Activated naive CD8-positive, alpha-beta T cell treated with anti-CD3 and anti-CD28 coated beads for 36 hours (primary cell): Measurements from ENCODE around the gene DNAH2. TPM values are rescaled to one million over a fixed set of nuclear protein-coding genes. Genes with fewer than 3 reads are reported as not detected.

Experiments
- DNase-seq: peaks from one replicate; pipeline ENCODE4 v3.0.0; 2021
- H3K27ac Mint-ChIP-seq: one replicate; pipeline ENCODE4 v1.8.0; 2022; ENCODE audit warnings: mild to moderate bottlenecking, moderate library complexity, mixed read lengths
- H3K27me3 Mint-ChIP-seq: one replicate; pipeline ENCODE4 v1.8.0; 2022; ENCODE audit warnings: mild to moderate bottlenecking, mixed read lengths
- H3K36me3 Mint-ChIP-seq: one replicate; pipeline ENCODE4 v1.8.0; 2021; ENCODE audit warnings: mild to moderate bottlenecking, mixed read lengths
- H3K4me1 Mint-ChIP-seq: one replicate; pipeline ENCODE4 v1.8.0; 2021; ENCODE audit warnings: mixed read lengths
- H3K4me3 Mint-ChIP-seq: one replicate; pipeline ENCODE4 v1.8.0; 2022; ENCODE audit warnings: mild to moderate bottlenecking, moderate library complexity, mixed read lengths
- H3K9me3 Mint-ChIP-seq: one replicate; pipeline ENCODE4 v1.8.0; 2022; ENCODE audit warnings: mixed read lengths
- total RNA-seq, 2 experiments: library from RNA; stranded (reverse); gene quantifications; one replicate each; pipeline ENCODE4 v1.2.3, GENCODE V29; 2021

Gene DNAH2
- total RNA-seq, 2 experiments from 2014 or later, result 0.04 to 0.14 TPM

DNA sequence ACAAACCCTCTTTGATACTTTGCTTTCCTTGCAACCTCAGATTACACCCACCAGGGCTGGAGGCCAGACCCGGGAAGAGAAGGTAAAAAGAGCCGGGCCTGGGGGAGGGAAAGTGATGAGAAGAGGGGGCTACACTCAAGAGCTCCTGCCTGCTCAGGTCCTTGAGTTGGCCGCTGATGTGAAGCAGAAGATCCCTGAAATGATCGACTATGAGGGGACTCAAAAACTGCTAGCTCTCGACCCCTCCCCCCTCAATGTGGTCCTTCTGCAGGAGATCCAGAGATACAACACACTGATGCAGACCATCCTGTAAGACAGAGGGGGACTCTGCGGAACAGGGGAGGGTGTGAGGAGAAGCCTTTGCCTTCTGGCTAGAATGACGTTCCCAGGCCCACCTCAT lies 113.7 kb downstream of the DNAH2 start:
- no peaks in the 10 kb centered on the region for H3K36me3 Mint-ChIP-seq
- no peaks in the 10 kb centered on the region for H3K9me3 Mint-ChIP-seq
- no peak overlapping the region for H3K27ac Mint-ChIP-seq
- DNase-seq, result no peak
- H3K4me1 Mint-ChIP-seq, result peaks cover 11% of the 10 kb centered on the region
- no peak overlapping the region for H3K4me3 Mint-ChIP-seq
- no peaks in the 10 kb centered on the region for H3K27me3 Mint-ChIP-seq

DNA sequence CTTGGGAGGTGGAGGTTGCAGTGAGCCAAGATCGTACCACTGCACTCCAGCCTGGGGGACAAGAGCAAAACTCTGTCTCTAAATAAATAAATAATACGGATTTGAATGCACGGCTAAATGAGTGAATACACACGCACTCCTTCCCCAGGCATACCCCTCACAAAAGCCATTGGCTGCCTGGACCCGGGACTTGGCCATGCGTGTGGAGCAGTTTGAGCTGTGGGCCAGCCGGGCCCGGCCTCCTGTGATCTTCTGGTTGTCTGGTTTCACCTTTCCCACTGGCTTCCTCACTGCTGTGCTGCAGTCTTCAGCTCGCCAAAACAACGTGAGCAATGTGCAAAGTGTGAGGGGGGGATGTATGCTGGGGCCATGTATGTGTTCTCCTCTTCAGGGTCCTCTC lies 114.9 kb downstream of the DNAH2 start:
- no peaks in the 10 kb centered on the region for H3K36me3 Mint-ChIP-seq
- H3K4me3 Mint-ChIP-seq, result no peak overlapping the region
- H3K27ac Mint-ChIP-seq, result no peak overlapping the region
- no peaks in the 10 kb centered on the region for H3K27me3 Mint-ChIP-seq
- no peaks in the 10 kb centered on the region for H3K9me3 Mint-ChIP-seq
- DNase-seq, result no peak
- peaks cover 22% of the 10 kb centered on the region for H3K4me1 Mint-ChIP-seq

DNA sequence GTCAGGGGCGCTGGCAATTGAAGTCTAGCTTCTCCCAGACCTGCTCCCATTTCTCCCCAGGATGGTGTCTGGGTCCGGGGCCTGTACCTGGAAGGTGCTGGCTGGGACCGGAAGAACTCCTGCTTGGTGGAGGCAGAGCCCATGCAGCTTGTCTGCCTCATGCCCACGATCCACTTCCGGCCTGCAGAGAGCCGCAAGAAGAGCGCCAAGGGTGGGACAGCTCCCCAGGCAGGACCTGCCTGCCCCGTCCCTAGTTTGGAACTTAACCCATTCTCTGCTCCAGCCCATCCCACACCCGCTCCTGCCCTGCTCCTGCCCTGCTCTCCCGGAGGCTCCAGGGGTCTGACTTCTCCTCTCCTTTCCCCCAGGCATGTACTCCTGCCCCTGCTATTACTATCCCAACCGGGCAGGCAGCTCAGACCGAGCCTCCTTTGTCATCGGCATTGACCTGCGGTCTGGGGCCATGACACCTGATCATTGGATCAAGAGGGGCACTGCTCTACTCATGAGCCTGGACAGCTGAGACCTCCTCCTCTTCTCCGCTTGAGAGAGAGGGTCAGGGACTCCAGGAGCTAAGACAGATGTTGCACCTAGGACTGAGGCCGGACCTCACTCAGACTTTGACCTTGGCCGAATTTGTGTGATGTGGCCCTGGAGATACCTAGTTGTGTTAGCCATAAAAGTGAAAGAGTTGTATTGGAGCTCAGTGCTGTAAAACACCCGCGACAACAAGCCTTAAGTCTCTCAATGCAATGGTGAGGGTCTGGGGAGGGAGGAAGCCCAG lies 115.7 kb downstream of the DNAH2 start:
- H3K4me3 Mint-ChIP-seq, result peak overlapping the region; percentile 93
- peak overlapping the region; percentile 74 for H3K27ac Mint-ChIP-seq
- H3K27me3 Mint-ChIP-seq, result no peaks in the 10 kb centered on the region
- no peaks in the 10 kb centered on the region for H3K36me3 Mint-ChIP-seq
- no peak for DNase-seq
- peaks cover 27% of the 10 kb centered on the region for H3K4me1 Mint-ChIP-seq
- H3K9me3 Mint-ChIP-seq, result no peaks in the 10 kb centered on the region

DNA sequence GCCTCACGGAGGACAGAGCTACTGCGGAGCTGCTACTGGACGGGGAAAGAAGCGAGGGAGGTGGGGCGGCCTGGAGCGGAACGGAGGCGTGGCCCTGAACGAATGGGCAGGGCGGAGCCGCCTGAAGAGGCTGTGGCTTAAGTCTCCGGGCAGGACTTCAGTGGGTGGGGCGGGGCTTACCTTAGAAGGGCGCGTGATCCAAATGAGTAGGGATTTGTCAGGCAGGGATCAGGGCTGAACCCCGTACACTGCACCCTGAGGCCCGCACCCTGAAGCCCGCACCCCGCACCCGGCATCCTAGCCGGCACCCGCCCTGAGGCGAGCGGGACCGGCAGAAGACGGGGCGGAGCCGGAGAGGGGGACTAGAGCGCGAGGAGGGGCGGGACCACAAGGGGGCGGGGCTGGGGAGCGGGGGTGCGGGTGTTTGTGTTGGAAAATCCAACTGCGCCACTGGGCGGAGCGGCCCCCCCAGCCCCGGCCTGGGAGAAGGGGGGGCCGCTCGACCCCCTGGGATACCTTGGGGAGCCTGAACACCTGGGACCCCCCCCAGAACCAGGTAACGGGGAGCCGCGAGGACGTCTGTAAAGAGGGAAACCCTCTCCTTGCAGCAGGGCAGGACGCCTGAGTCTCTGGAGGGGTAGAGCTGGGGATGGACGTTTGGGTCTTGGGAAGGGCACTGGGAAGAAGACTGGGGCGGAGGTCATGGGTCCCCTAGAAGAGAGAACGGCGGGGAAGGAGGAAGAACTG lies 116.4 kb downstream of the DNAH2 start, which contains the start of gene KDM6B:
Gene KDM6B, plus strand, starts transcription at position 423 of the 747 bp plus-strand sequence. CDS start 11,338 bp downstream, outside the sequence.
- no peaks in the 10 kb centered on the region for H3K36me3 Mint-ChIP-seq
- H3K9me3 Mint-ChIP-seq, result no peaks in the 10 kb centered on the region
- peak within 1 kb of the TSS; percentile 92 for H3K27ac Mint-ChIP-seq
- H3K27me3 Mint-ChIP-seq, result no peaks in the 10 kb centered on the region
- peak; percentile 88 for DNase-seq
- peaks cover 34% of the 10 kb centered on the region for H3K4me1 Mint-ChIP-seq
- peak within 1 kb of the TSS; percentile 93 for H3K4me3 Mint-ChIP-seq

DNA sequence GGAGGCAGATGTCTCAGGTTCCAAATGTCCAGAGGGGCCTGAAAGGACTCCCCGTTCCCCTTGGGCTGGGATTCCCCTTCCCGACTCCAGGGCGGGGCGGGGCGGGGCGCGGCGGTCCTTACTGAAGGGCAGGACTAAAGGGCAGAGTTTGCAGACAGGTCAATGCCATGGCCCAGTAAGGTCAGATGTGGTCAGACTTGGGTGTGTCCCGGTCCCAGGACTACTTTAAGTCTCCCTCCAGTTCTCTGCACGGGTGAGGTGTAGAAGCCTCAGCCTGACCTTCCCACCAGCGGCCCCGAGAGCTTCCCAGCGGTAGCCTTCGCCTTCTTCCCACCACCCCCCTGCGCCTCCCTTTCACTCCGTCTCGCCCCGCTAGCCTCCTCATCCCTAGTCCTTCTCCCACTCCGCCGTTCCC lies 117.0 kb downstream of the DNAH2 start:
- Mint-ChIP-seq H3K27me3 (no peaks in the 10 kb centered on the region), H3K4me1 (peaks cover 39% of the 10 kb centered on the region), H3K4me3 (peak overlapping the region; percentile 93), H3K36me3 (no peaks in the 10 kb centered on the region), H3K9me3 (no peaks in the 10 kb centered on the region), H3K27ac (peak overlapping the region; percentile 92)
- DNase-seq, result peak; percentile 42

DNA sequence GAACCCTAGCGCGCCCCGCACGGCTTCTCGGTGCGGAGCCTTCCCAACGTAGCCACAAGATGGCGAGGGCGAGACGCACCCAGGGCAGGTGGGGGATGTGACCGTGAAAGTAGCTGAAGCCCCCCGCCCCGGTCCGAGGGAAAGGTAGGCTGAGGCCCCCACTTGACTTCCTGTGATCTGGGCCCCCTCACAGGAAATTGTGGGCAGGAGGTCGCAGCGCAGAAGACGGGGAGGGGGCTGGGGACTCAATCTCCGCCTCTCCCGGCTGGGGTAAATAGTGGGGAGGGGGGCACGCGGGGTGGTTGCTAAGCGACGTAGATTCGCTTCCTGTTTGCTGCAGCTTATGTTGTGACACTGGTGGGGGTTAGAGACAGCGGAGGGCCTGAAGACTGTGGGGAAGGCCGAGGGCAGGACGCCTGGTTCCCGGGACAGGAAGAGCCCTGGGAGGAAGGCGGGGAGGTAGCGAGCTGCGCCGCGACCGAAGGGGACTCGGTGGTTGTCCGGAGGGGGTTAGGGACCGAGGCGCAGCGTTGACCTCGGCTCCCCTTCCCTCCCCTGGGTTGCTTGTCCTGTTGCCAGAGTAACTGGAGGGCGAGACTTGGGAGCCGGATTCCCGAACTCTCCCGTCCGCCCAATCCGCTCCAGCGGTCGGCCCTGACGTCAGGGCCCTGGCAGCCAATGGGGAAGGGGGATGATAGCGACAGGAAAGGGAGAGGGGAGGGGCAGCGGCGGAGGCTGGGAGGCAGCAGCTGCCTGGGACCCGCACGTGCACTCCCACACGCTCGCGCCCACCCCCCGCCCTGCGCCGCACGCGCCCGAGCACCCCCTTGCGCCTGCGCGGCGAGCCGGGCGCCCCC lies 117.6 kb downstream of the DNAH2 start:
- H3K27ac Mint-ChIP-seq, result peak overlapping the region; percentile 92
- H3K36me3 Mint-ChIP-seq, result peaks cover 2% of the 10 kb centered on the region
- H3K27me3 Mint-ChIP-seq, result no peaks in the 10 kb centered on the region
- DNase-seq, result peak; percentile 90
- no peaks in the 10 kb centered on the region for H3K9me3 Mint-ChIP-seq
- peak overlapping the region; percentile 93 for H3K4me3 Mint-ChIP-seq
- H3K4me1 Mint-ChIP-seq, result peaks cover 46% of the 10 kb centered on the region

DNA sequence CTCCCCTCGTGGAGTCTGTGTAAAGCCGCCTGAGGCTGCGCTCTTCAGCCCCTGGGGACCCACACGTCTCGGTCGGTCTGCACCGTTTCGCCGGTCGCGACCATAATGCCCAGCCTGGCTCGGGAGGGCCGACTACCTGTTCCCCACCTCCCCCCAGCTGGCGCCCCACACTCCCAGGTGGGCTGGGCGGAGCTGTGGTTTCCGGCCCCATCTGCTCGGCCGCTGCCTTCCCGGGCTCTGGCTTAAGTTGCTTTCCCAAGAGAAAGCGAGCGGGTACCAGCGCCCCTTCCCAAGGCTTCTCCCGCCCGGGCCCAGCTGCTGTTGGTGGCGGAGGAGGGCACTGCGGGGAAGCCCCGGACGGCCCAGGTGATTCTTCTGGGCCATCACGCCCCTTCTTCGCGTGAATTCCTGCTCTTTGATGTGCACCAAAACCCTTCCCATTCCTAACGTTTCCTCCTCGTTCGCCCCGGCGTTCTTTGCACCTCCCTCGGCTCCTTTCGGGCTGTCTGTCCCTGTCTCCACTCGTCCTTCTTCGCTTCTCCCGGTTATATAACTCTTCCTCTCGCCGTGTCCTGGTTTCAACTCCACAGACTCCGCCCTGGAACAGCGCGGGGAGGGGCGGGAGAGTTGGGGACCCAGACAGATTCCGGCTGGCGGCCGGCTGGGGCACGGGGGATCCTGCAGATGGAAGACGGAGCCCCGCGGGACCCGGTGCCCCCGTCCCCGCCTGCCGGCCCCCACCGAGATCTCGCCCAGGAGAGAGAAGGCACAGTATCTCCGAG lies 118.5 kb downstream of the DNAH2 start:
- peak overlapping the region; percentile 93 for H3K4me3 Mint-ChIP-seq

DNA sequence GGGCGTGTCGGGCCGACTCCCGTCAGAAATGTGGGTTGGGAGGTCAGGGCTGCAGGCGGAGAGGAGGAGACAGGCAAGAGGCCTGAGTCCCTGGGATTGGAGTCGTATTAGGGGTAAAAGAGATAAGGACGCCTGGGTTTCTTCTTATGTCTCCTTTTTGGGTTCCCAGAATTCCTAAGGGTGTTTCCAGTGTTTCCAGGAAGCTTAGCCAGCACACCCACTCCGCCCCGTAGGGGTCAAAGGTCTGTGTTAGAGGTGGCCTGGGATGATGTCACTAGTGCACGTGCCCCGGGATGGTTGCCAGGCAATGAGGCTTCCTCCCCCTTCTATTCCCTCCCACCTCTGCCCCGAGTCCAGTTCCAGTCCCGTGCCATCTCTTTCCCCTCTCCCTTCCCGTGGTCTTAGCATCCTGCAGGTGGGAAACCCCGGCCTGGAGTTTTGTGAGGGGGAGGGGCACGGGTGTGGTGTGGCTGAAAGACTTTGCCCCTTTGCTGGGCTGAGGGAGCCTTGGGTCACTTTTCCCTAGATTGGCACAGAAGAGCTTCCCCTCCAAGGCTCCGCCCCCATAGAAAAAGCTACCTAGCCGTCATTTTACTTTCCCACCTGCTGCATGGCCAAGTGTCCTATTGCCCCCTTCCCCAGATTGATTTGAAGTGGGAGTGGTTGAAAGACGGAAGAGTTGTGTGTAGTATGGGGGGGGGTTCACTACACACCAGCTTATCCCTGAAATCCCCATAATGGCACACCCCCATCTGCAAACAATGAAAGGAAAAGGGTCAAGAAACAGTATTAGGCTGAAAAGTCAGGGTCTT lies 119.3 kb downstream of the DNAH2 start:
- peaks cover 59% of the 10 kb centered on the region for H3K4me1 Mint-ChIP-seq
- peak overlapping the region; percentile 88 for H3K27ac Mint-ChIP-seq
- H3K27me3 Mint-ChIP-seq, result no peaks in the 10 kb centered on the region

More for the DNA sequence above, 118.5 kb downstream of the DNAH2 start:
- peak overlapping the region; percentile 88 for H3K27ac Mint-ChIP-seq
- no peaks in the 10 kb centered on the region for H3K9me3 Mint-ChIP-seq
- peaks cover 5% of the 10 kb centered on the region for H3K36me3 Mint-ChIP-seq
- H3K4me1 Mint-ChIP-seq, result peaks cover 54% of the 10 kb centered on the region
- DNase-seq, result no peak
- no peaks in the 10 kb centered on the region for H3K27me3 Mint-ChIP-seq

DNA sequence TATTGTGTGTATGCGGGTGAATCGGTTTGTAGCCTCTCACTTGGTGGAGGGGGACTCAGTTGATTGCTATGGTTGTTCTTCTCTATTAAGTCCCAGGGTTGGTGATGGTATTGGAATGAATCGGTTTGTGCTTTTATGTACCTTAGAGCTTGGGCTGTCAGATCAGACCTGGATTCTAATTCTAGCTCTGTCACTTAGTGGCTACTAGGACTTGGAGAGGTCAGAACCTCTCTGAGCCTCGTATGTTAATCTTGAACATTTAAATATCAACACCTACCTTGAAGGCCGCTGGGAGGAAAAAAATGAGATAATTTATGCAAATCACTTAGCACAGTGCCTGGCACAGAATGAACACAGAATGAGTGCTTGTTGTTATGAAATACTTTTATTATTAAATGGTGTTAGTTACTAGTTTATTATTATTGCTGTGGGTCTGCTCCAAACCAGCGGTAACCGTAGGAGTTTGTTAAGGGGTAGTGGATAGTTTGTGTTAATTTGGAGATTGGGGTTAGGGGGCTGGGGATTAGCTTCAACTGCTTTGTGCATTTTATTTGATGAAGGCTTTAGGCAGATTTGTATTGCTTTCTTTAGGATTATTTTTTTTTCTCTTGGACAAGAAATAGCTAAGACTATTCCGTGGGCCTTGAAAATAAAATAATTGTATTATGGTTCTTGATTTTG lies 120.0 kb downstream of the DNAH2 start:
- Mint-ChIP-seq H3K27ac (peak overlapping the region; percentile 88), H3K9me3 (no peaks in the 10 kb centered on the region), H3K4me3 (peak overlapping the region; percentile 93), H3K27me3 (no peaks in the 10 kb centered on the region), H3K4me1 (peaks cover 63% of the 10 kb centered on the region), H3K36me3 (peaks cover 5% of the 10 kb centered on the region)
- no peak for DNase-seq

More for the DNA sequence above, 119.3 kb downstream of the DNAH2 start:
- Mint-ChIP-seq H3K4me3 (peak overlapping the region; percentile 93), H3K36me3 (peaks cover 5% of the 10 kb centered on the region), H3K9me3 (no peaks in the 10 kb centered on the region)
- DNase-seq, result peak; percentile 75

DNA sequence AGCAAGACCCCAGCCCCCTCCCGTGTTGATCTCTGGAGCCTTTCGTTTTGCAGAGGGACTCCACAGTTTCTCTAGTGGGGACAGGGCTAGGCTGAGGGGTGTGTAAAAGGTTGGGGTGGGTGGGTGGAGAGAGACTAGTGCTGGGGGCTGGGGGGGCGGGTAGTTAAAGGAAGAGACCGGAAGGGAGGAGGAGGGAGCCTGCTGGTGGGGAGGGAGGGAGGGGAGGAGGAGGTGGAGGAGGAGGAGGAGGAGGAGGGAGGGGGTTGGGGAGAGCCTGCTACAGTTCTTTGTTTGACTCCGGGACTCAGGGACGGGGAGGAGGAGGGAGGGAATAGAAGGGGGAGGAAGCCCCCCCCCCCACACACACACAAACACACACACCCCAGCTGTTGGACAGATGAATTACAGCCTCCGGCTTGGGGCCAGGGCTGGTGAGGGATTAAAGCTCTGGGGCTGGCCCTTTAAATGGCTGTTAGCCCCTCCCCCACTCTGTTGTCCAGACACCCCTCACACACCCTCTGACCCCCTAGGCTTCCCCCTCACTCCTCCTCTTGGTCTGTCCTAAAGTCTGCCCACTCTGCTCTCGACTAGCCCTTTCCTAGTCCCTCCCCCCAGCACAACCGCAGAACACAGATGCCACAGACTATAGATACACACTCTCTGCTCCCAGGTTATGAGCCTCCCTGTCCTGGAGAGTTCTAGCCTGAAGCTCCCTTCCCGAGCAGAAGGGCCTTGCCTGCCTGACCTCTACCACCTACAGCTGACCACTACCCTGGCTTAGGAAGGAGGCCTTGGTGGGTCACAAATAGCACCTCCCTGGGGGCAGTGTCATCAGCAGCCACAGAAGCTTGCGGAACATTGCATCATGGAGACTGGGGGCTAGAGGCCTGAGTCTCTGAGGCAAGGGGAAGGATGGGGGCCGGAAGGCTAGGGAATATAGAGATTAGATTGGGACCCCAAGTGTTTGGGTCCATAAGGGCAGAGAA lies 120.8 kb downstream of the DNAH2 start:
- H3K27me3 Mint-ChIP-seq, result no peaks in the 10 kb centered on the region
- H3K4me3 Mint-ChIP-seq, result peak overlapping the region; percentile 93
- no peaks in the 10 kb centered on the region for H3K9me3 Mint-ChIP-seq
- DNase-seq, result peak; percentile 46
- peak overlapping the region; percentile 90 for H3K27ac Mint-ChIP-seq
- peaks cover 67% of the 10 kb centered on the region for H3K4me1 Mint-ChIP-seq
- peaks cover 8% of the 10 kb centered on the region for H3K36me3 Mint-ChIP-seq

DNA sequence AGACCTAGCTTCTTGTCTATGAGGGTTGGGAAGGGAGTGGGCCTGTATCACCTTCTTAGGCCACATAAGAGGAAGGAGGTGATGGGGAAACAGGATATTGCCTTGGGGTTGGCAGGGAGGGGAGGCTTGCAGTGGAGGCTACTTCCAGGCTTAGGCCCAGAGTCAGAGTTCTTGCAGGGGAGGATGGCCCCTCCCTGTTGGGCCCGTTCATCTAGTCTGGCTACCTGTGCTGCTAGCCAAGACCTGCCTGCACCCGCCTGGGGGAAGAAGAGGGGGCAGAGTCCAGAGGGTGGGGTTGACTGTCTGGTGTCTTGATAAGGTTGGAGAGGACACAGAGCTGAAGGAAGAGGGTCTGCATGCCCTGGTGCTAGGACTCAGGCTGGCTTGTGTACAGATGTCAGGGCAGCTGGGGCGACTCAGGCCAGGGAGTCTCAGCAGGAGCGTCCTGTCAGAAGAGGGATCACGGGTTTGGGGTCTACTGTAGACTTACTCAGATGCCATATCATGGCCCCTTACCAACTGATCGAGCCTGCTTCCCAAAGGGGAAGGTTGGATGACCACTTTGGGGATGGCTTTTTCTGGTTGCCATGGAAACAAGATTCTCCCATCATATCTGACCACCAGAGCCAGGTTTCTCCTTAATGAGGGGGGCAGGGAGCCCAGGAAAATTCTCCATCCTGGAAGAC lies 121.8 kb downstream of the DNAH2 start:
- Mint-ChIP-seq H3K9me3 (no peaks in the 10 kb centered on the region), H3K27ac (peak overlapping the region; percentile 90), H3K4me1 (peaks cover 62% of the 10 kb centered on the region), H3K4me3 (peak overlapping the region; percentile 58), H3K27me3 (no peaks in the 10 kb centered on the region), H3K36me3 (peaks cover 12% of the 10 kb centered on the region)
- no peak for DNase-seq

DNA sequence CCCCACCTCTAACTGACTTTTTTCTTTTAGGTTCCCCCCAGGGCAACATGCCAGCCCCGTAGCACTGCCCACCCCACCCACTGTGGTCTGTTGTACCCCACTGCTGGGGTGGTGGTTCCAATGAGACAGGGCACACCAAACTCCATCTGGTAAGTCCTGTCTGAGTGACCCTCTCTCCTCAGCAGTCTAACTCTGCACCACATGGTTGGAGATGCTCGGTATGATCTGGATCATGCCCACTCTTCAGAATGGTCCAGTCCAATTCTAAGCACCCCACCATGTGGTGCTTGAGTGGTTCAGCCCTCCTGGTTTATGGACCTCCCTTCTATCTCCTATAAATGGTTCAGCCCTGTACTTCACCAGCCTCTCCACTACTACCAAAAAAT lies 122.3 kb downstream of the DNAH2 start:
- peaks cover 12% of the 10 kb centered on the region for H3K36me3 Mint-ChIP-seq
- H3K4me1 Mint-ChIP-seq, result peaks cover 61% of the 10 kb centered on the region
- peak overlapping the region; percentile 84 for H3K4me3 Mint-ChIP-seq
- H3K27me3 Mint-ChIP-seq, result no peaks in the 10 kb centered on the region
- peak; percentile 40 for DNase-seq
- H3K9me3 Mint-ChIP-seq, result no peaks in the 10 kb centered on the region
- H3K27ac Mint-ChIP-seq, result peak overlapping the region; percentile 90
